DOHH2 (cell line): ENCODE measurements around the gene MID1.

Experiments
- H3F3A ChIP-seq: fragments of 200-600 bp; sonication (generic), shearing (Covaris generic); 2 replicates; pipeline ENCODE4 v1.6.0; 2016; ENCODE audit warnings: antibody characterized with exemption, mild to moderate bottlenecking; ENCODE audit not compliant: control insufficient read depth, insufficient read depth
- H3K27ac ChIP-seq: fragments of 200-600 bp; sonication (generic); 2 replicates; pipeline ENCODE4 v1.5.1; 2014; ENCODE audit warnings: low read depth, mild to moderate bottlenecking, low read length, moderate library complexity
- H3K27me3 ChIP-seq: fragments of 200-600 bp; sonication (generic); 2 replicates; pipeline ENCODE4 v1.6.1; 2014; ENCODE audit warnings: mild to moderate bottlenecking, low read length, mixed read lengths; ENCODE audit not compliant: control insufficient read depth
- H3K36me3 ChIP-seq: fragments of 200-600 bp; sonication (generic); 2 replicates; pipeline ENCODE4 v1.6.1; 2014; ENCODE audit warnings: mild to moderate bottlenecking, low read length, moderate library complexity, mixed read lengths; ENCODE audit not compliant: control insufficient read depth
- H3K4me1 ChIP-seq: fragments of 200-600 bp; sonication (generic); 2 replicates; pipeline ENCODE4 v1.6.1; 2014; ENCODE audit warnings: mild to moderate bottlenecking, low read length, mixed read lengths; ENCODE audit not compliant: control insufficient read depth
- H3K4me2 ChIP-seq: fragments of 200-600 bp; sonication (generic); 2 replicates; pipeline ENCODE4 v1.6.0; 2014; ENCODE audit warnings: mild to moderate bottlenecking, low read length, moderate library complexity
- H3K4me3 ChIP-seq: fragments of 200-600 bp; sonication (generic); 2 replicates; pipeline ENCODE4 v1.5.1; 2014; ENCODE audit warnings: mild to moderate bottlenecking, low read length, mixed read lengths
- H3K79me2 ChIP-seq: fragments of 200-600 bp; sonication (generic); 2 replicates; pipeline ENCODE4 v1.6.1; 2014; ENCODE audit warnings: mild to moderate bottlenecking, low read length, mixed read lengths; ENCODE audit not compliant: control insufficient read depth
- H3K9me2 ChIP-seq: fragments of 200-600 bp; sonication (generic); replicated peaks from 2 replicates; pipeline ENCODE4 v1.6.1; 2014; ENCODE audit warnings: mild to moderate bottlenecking, low read length, mixed read lengths; ENCODE audit not compliant: control insufficient read depth
- H3K9me3 ChIP-seq: fragments of 200-600 bp; sonication (generic); 2 replicates; pipeline ENCODE4 v1.6.1; 2014; ENCODE audit warnings: antibody characterized with exemption, low read length, mixed read lengths; ENCODE audit not compliant: control insufficient read depth, insufficient read depth
- H4K20me1 ChIP-seq: fragments of 200-600 bp; sonication (generic); 2 replicates; pipeline ENCODE4 v1.6.0; 2014; ENCODE audit warnings: low read depth, mild to moderate bottlenecking, antibody characterized with exemption, low read length, moderate library complexity; ENCODE audit not compliant: control insufficient read depth, insufficient read depth
- CTCF ChIP-seq: fragments of 200-600 bp; sonication (generic); IDR thresholded peaks from one replicate; pipeline ENCODE4 v1.5.1; 2014; ENCODE audit warnings: antibody characterized with exemption, mild to moderate bottlenecking, low read depth, low read length; ENCODE audit not compliant: poor library complexity, severe bottlenecking
- EZH2phosphoT487 ChIP-seq: fragments of 200-600 bp; sonication (generic); IDR thresholded peaks from 2 replicates; pipeline ENCODE4 v1.6.1; 2017; ENCODE audit warnings: borderline replicate concordance, mild to moderate bottlenecking, antibody characterized with exemption, low read length, moderate library complexity, mixed read lengths

Gene MID1

GRCh38 chrX:10653302-10653701, 32.9 kb upstream of the MID1 start:
- Histone ChIP-seq H3K4me3 (no peak overlapping the region), H3K4me1 (no peaks in the 10 kb centered on the region), H3K4me2 (no peak overlapping the region), H3K27me3 (no peaks in the 10 kb centered on the region), H3K79me2 (no peaks in the 10 kb centered on the region), H3F3A (no peaks in the 10 kb centered on the region), H3K9me2 (no peaks in the 10 kb centered on the region), H4K20me1 (no peaks in the 10 kb centered on the region), H3K36me3 (no peaks in the 10 kb centered on the region), H3K9me3 (no peaks in the 10 kb centered on the region), H3K27ac (no peak overlapping the region)
- TF ChIP-seq CTCF (no peak), EZH2phosphoT487 (no peak)

GRCh38 chrX:10649265-10649664, 28.9 kb upstream of the MID1 start:
- no peaks in the 10 kb centered on the region for H3K79me2 ChIP-seq
- H3F3A ChIP-seq, result no peaks in the 10 kb centered on the region
- H3K4me2 ChIP-seq, result no peak overlapping the region
- no peak overlapping the region for H3K4me3 ChIP-seq
- no peak overlapping the region for H3K27ac ChIP-seq
- no peaks in the 10 kb centered on the region for H4K20me1 ChIP-seq
- H3K9me3 ChIP-seq, result no peaks in the 10 kb centered on the region
- H3K27me3 ChIP-seq, result no peaks in the 10 kb centered on the region
- H3K4me1 ChIP-seq, result no peaks in the 10 kb centered on the region
- H3K36me3 ChIP-seq, result no peaks in the 10 kb centered on the region
- no peaks in the 10 kb centered on the region for H3K9me2 ChIP-seq
- TF ChIP-seq EZH2phosphoT487, result no peak
- no peak for TF ChIP-seq CTCF

- Histone ChIP-seq H3K27me3 (no peaks in the 10 kb centered on the region), H3K36me3 (no peaks in the 10 kb centered on the region), H3K9me2 (no peaks in the 10 kb centered on the region), H3F3A (no peaks in the 10 kb centered on the region), H3K4me2 (no peak overlapping the region), H4K20me1 (no peaks in the 10 kb centered on the region), H3K4me1 (no peaks in the 10 kb centered on the region), H3K9me3 (no peaks in the 10 kb centered on the region), H3K79me2 (no peaks in the 10 kb centered on the region), H3K27ac (no peak overlapping the region), H3K4me3 (no peak overlapping the region)
- TF ChIP-seq EZH2phosphoT487 (no peak), CTCF (no peak)
Observed at GRCh38 chrX:10648614-10649013, 28.2 kb upstream of the MID1 start.

GRCh38 chrX:10636851-10637250, 16.5 kb upstream of the MID1 start:
- no peak for TF ChIP-seq EZH2phosphoT487
- TF ChIP-seq CTCF, result no peak
- no peak overlapping the region for H3K27ac ChIP-seq
- no peak overlapping the region for H3K4me3 ChIP-seq
- H3F3A ChIP-seq, result no peaks in the 10 kb centered on the region
- no peaks in the 10 kb centered on the region for H3K27me3 ChIP-seq
- H3K9me3 ChIP-seq, result no peaks in the 10 kb centered on the region
- no peaks in the 10 kb centered on the region for H3K36me3 ChIP-seq
- no peak overlapping the region for H3K4me2 ChIP-seq
- H3K9me2 ChIP-seq, result no peaks in the 10 kb centered on the region
- no peaks in the 10 kb centered on the region for H4K20me1 ChIP-seq
- H3K79me2 ChIP-seq, result no peaks in the 10 kb centered on the region
- no peaks in the 10 kb centered on the region for H3K4me1 ChIP-seq
